HUES48 (cell line): ENCODE results near the gene KCNH4.

ENCODE experiments used
- H3K27ac ChIP-seq: one replicate; pipeline ENCODE4 v1.7.0; 2013; ENCODE audit warnings: low read depth, low read length, inconsistent platforms
- H3K27me3 ChIP-seq: 2 replicates; pipeline ENCODE4 v1.6.1; 2013; ENCODE audit warnings: mild to moderate bottlenecking, low read length; ENCODE audit not compliant: control insufficient read depth, insufficient read depth
- H3K36me3 ChIP-seq: 2 replicates; pipeline ENCODE4 v1.6.1; 2013; ENCODE audit warnings: low read length; ENCODE audit not compliant: control insufficient read depth, insufficient read depth
- H3K4me1 ChIP-seq: 2 replicates; pipeline ENCODE4 v1.6.1; 2013; ENCODE audit warnings: mild to moderate bottlenecking, low read length; ENCODE audit not compliant: control insufficient read depth, insufficient read depth
- H3K4me3 ChIP-seq: 2 replicates; pipeline ENCODE4 v1.5.1; 2013; ENCODE audit warnings: mild to moderate bottlenecking, low read depth, low read length
- H3K9ac ChIP-seq: 2 replicates; pipeline ENCODE4 v1.6.1; 2013; ENCODE audit warnings: mild to moderate bottlenecking, low read depth, low read length, moderate library complexity
- H3K9me3 ChIP-seq: 2 replicates; pipeline ENCODE4 v1.6.1; 2013; ENCODE audit warnings: low read length; ENCODE audit not compliant: control insufficient read depth, insufficient read depth

Gene KCNH4

GRCh38 chr17:42185621-42185930 is 4.6 kb upstream of the KCNH4 start:
- Histone ChIP-seq H3K4me3 (no peak overlapping the region), H3K36me3 (no peaks in the 10 kb centered on the region), H3K27me3 (peaks cover 51% of the 10 kb centered on the region), H3K9me3 (no peaks in the 10 kb centered on the region), H3K27ac (no peak overlapping the region), H3K4me1 (peaks cover 2% of the 10 kb centered on the region; the same call in 1 of the 2 replicates), H3K9ac (no peak overlapping the region)

GRCh38 chr17:42184713-42185620 is 4.0 kb upstream of the KCNH4 start, which contains the start of gene HCRT:
Gene HCRT (minus strand): TSS chr17:42185452. CDS start chr17:42185365, 87 bp downstream.
- Histone ChIP-seq H3K4me1 (peaks cover 2% of the 10 kb centered on the region; the same call in 1 of the 2 replicates), H3K27me3 (peaks cover 55% of the 10 kb centered on the region), H3K36me3 (no peaks in the 10 kb centered on the region), H3K9me3 (no peaks in the 10 kb centered on the region), H3K4me3 (no peak within 1 kb of the TSS; the same call in 1 of the 2 replicates), H3K27ac (no peak within 1 kb of the TSS), H3K9ac (no peak within 1 kb of the TSS)

GRCh38 chr17:42183741-42184711 is 3.1 kb upstream of the KCNH4 start:
- peak overlapping the region; percentile 44; the same call in 1 of the 2 replicates for H3K9ac ChIP-seq
- H3K9me3 ChIP-seq, result no peaks in the 10 kb centered on the region
- H3K36me3 ChIP-seq, result no peaks in the 10 kb centered on the region
- no peak overlapping the region for H3K27ac ChIP-seq
- H3K4me1 ChIP-seq, result peaks cover 2% of the 10 kb centered on the region; the same call in 1 of the 2 replicates
- peak overlapping the region; percentile 76 for H3K4me3 ChIP-seq
- H3K27me3 ChIP-seq, result peaks cover 60% of the 10 kb centered on the region

GRCh38 chr17:42182927-42183734 is 2.2 kb upstream of the KCNH4 start:
- H3K4me3 ChIP-seq, result peak overlapping the region; percentile 76

GRCh38 chr17:42181851-42182207 is 887 bp upstream of the KCNH4 start:
- no peak overlapping the region for H3K9ac ChIP-seq
- H3K27ac ChIP-seq, result no peak overlapping the region
- no peak overlapping the region for H3K4me3 ChIP-seq
- H3K4me1 ChIP-seq, result peaks cover 2% of the 10 kb centered on the region; the same call in 1 of the 2 replicates
- peaks cover 64% of the 10 kb centered on the region for H3K27me3 ChIP-seq
- H3K9me3 ChIP-seq, result no peaks in the 10 kb centered on the region
- no peaks in the 10 kb centered on the region for H3K36me3 ChIP-seq

More at GRCh38 chr17:42182927-42183734, 2.2 kb upstream of the KCNH4 start:
- Histone ChIP-seq H3K27ac (no peak overlapping the region), H3K36me3 (no peaks in the 10 kb centered on the region), H3K27me3 (peaks cover 64% of the 10 kb centered on the region), H3K4me1 (peaks cover 2% of the 10 kb centered on the region; the same call in 1 of the 2 replicates), H3K9me3 (no peaks in the 10 kb centered on the region), H3K9ac (no peak overlapping the region)

GRCh38 chr17:42180411-42180921 is 476 bp downstream of the KCNH4 start:
- no peaks in the 10 kb centered on the region for H3K9me3 ChIP-seq
- H3K36me3 ChIP-seq, result no peaks in the 10 kb centered on the region
- H3K9ac ChIP-seq, result no peak overlapping the region
- no peak overlapping the region for H3K27ac ChIP-seq
- peak overlapping the region; percentile 65 for H3K4me3 ChIP-seq
- H3K27me3 ChIP-seq, result peaks cover 58% of the 10 kb centered on the region
- peaks cover 2% of the 10 kb centered on the region; the same call in 1 of the 2 replicates for H3K4me1 ChIP-seq

GRCh38 chr17:42179911-42180410 is 981 bp downstream of the KCNH4 start:
- H3K27me3 ChIP-seq, result peaks cover 53% of the 10 kb centered on the region
- no peak overlapping the region for H3K9ac ChIP-seq
- H3K27ac ChIP-seq, result no peak overlapping the region
- peak overlapping the region; percentile 65 for H3K4me3 ChIP-seq
- H3K36me3 ChIP-seq, result no peaks in the 10 kb centered on the region
- H3K4me1 ChIP-seq, result peaks cover 2% of the 10 kb centered on the region; the same call in 1 of the 2 replicates
- H3K9me3 ChIP-seq, result no peaks in the 10 kb centered on the region

- Histone ChIP-seq H3K9me3 (no peaks in the 10 kb centered on the region), H3K36me3 (no peaks in the 10 kb centered on the region), H3K4me1 (peaks cover 2% of the 10 kb centered on the region; the same call in 1 of the 2 replicates), H3K9ac (no peak overlapping the region), H3K27ac (no peak overlapping the region), H3K4me3 (no peak overlapping the region), H3K27me3 (peaks cover 47% of the 10 kb centered on the region)
These were observed 1.6 kb downstream of the KCNH4 start for GRCh38 chr17:42179335-42179734.

- Histone ChIP-seq H3K4me1 (peaks cover 2% of the 10 kb centered on the region; the same call in 1 of the 2 replicates), H3K4me3 (no peak overlapping the region), H3K36me3 (no peaks in the 10 kb centered on the region), H3K9me3 (no peaks in the 10 kb centered on the region), H3K27ac (no peak overlapping the region), H3K27me3 (peaks cover 45% of the 10 kb centered on the region), H3K9ac (no peak overlapping the region)
These were observed 2.1 kb downstream of the KCNH4 start for GRCh38 chr17:42178817-42179216.

GRCh38 chr17:42177684-42178083 is 3.3 kb downstream of the KCNH4 start:
- Histone ChIP-seq H3K36me3 (no peaks in the 10 kb centered on the region), H3K4me1 (no peaks in the 10 kb centered on the region), H3K4me3 (no peak overlapping the region), H3K9me3 (no peaks in the 10 kb centered on the region), H3K27me3 (peaks cover 34% of the 10 kb centered on the region), H3K9ac (no peak overlapping the region), H3K27ac (no peak overlapping the region)
